K562 treated with DMSO at 1 percent for 12 hours (cell line): ENCODE results near the gene CXCR4. TPM values are rescaled to one million over a fixed set of nuclear protein-coding genes. Genes with fewer than 3 reads are reported as not detected.

Experiments
- total RNA-seq: library from RNA; unstranded; fragments of 300-600 nt; gene quantifications from 2 replicates; pipeline ENCODE4 v1.2.3, GENCODE V29; 2022; ENCODE audit not compliant: insufficient read depth

The CXCR4 gene
- total RNA-seq, result 0.79 TPM in 1 of 2 replicates, not detected in the other

GRCh38 chr2:136117909-136118818 is at the start of gene CXCR4:
CXCR4 (minus strand) TSS chr2:136118149; CDS start chr2:136118060, 89 bp downstream.

Other genes starting within 250 kb of the CXCR4 start
- 43.9 and 84.1 TPM in 2 replicates for gene MCM6, start 241.7 kb downstream of the CXCR4 start, total RNA-seq
- 29.7 and 69.3 TPM in 2 replicates for gene DARS1, start 132.5 kb downstream of the CXCR4 start, total RNA-seq